Measurements from ENCODE around the gene SLC4A5. TPM values are rescaled to one million over a fixed set of nuclear protein-coding genes. Genes with fewer than 3 reads are reported as not detected.

SLC4A5 gene
- total RNA-seq, 1 donor from 2014 or later = 4.2 TPM

DNA sequence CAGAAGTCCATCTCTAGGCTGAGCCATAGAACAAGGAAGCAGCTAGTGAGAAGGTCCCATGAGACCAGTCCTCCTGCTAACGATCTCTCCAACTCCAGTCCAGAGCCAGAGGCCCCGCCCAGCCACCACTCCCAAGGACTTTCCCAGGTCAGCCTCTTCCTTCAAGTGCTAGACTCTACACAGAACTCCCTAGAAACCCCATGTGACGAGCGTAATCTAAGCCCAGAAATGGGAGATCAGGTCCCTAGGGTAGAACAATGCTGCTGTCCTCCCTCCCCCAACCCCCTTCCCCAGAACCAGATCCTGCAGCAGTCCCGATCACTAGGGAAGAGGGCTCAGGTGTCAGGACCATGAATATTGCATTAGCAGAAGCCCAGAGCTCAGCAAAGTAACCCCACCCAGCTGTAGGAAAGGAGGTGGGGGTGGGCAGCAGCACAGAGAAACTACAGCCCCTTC lies 30.0 kb upstream of the SLC4A5 start:
- intact Hi-C loops (cut with DNase I) = no loop called here
- Histone ChIP-seq H3K27ac (no peak overlapping the region), H3K4me3 (no peak overlapping the region), H3K9me3 (no peaks in the 10 kb centered on the region), H3K4me1 (peaks cover 15% of the 10 kb centered on the region), H3K36me3 (peaks cover 74% of the 10 kb centered on the region), H3K27me3 (ENCODE audit: low read depth) (no peaks in the 10 kb centered on the region)
- TF ChIP-seq, protein P1, sequence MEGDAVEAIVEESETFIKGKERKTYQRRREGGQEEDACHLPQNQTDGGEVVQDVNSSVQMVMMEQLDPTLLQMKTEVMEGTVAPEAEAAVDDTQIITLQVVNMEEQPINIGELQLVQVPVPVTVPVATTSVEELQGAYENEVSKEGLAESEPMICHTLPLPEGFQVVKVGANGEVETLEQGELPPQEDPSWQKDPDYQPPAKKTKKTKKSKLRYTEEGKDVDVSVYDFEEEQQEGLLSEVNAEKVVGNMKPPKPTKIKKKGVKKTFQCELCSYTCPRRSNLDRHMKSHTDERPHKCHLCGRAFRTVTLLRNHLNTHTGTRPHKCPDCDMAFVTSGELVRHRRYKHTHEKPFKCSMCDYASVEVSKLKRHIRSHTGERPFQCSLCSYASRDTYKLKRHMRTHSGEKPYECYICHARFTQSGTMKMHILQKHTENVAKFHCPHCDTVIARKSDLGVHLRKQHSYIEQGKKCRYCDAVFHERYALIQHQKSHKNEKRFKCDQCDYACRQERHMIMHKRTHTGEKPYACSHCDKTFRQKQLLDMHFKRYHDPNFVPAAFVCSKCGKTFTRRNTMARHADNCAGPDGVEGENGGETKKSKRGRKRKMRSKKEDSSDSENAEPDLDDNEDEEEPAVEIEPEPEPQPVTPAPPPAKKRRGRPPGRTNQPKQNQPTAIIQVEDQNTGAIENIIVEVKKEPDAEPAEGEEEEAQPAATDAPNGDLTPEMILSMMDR (IDR thresholded peaks at IDR 0.05) = no peak
- DNase-seq (peak; percentile 75), ATAC-seq (peak; percentile 78 to 84)

DNA sequence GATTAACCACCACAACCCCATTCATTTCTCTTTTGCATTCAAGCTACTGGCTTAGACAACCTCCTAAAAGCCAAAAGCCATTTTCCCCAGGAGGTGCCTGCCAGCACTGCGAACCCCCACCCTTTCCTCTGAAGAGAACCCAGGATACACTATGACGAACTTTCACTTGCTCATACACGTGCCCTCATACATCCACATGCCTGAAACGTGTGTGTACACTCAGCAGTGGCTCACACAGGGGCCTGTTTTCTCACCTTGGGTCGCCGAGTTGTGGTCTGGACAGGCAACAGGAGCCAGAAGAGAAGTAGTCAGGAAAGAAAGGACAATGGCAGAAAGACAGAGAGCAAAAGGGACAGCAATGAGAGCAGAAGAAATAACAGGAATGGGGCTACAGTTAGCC lies 29.5 kb upstream of the SLC4A5 start:
- no peak overlapping the region for H3K27ac ChIP-seq
- peaks cover 76% of the 10 kb centered on the region for H3K36me3 ChIP-seq
- ATAC-seq (no peak), DNase-seq (no peak)
- TF ChIP-seq, protein P1 (IDR thresholded peaks at IDR 0.05) = no peak
- intact Hi-C loops (cut with DNase I) = no loop called here
- H3K4me3 ChIP-seq = no peak overlapping the region
- peaks cover 15% of the 10 kb centered on the region for H3K4me1 ChIP-seq
- H3K27me3 ChIP-seq (ENCODE audit: low read depth) = no peaks in the 10 kb centered on the region
- H3K9me3 ChIP-seq = no peaks in the 10 kb centered on the region

DNA sequence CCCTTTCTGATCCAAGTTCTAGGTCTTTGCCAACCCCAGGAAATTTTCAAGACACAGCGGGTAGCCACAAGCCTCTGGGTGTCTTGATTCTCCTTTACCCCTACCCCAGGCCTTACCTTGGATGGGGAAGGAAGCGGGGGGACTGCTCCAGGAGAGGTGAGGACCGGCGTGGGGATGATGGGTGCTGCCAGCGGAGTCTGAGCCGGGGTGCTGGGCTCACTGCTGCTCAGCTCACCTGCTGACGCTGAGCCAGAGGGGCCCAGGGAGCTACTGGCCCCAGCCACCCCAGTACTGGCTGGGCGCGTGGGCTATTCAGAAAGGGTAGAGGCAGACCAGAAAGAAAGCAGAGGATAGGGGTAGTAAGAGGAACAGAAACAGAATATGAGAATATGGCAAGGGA lies 28.2 kb upstream of the SLC4A5 start:
- peaks cover 76% of the 10 kb centered on the region for H3K36me3 ChIP-seq
- no peak overlapping the region for H3K4me3 ChIP-seq
- no peaks in the 10 kb centered on the region for H3K9me3 ChIP-seq
- peaks cover 15% of the 10 kb centered on the region for H3K4me1 ChIP-seq
- no peaks in the 10 kb centered on the region for H3K27me3 ChIP-seq (ENCODE audit: low read depth)
- ATAC-seq (no peak), DNase-seq (no peak)
- H3K27ac ChIP-seq = no peak overlapping the region
- intact Hi-C loops (cut with DNase I) = no loop called here
- TF ChIP-seq, protein P1 (IDR thresholded peaks at IDR 0.05) = no peak

DNA sequence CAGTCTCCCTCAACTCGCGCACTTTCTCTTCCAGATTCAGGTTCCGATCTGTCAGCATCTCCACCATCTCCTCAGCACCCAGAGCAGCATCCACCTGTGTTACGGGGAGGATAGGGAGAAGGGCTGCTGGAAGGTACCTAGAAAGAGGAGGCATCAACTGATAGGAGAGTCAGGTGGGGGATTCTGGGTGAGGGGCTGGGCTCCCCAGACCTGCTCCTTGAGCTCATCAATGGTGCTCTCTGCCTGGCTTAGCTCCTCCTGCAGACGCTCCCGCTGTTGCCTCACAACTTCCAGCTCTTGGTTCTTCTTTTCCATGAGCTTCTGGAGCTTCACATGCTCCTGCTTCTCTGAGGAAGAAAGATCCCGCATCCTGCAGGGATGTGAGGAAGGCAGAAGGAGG lies 26.8 kb upstream of the SLC4A5 start:
- no peaks in the 10 kb centered on the region for H3K9me3 ChIP-seq
- intact Hi-C loops (cut with DNase I) = no loop called here
- DNase-seq = no peak

DNA sequence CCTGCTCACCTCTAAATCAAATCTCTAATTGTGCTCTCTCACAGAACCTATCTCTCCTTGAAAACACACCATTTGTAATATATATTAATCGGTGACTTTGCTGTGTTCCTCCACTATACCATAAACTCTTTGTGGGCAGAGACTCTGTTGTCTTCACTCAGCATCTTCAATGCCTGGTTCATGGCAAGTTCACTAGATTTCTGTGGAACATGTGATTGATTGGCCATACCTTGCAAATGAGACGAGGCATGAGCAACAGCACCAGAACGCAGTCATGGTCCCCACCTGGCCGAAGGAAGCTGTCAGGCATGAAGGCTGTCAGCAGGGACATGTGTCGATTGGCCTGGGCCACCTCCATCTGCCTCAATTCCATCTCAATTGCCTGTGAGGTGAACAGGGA lies 25.3 kb upstream of the SLC4A5 start:
- no peak overlapping the region for H3K27ac ChIP-seq
- H3K36me3 ChIP-seq = peaks cover 89% of the 10 kb centered on the region
- no peaks in the 10 kb centered on the region for H3K27me3 ChIP-seq (ENCODE audit: low read depth)
- H3K4me3 ChIP-seq = no peak overlapping the region
- intact Hi-C loops (cut with DNase I) = no loop called here
- peaks cover 8% of the 10 kb centered on the region for H3K4me1 ChIP-seq
- TF ChIP-seq, protein P1 (IDR thresholded peaks at IDR 0.05) = no peak
- ATAC-seq (no peak), DNase-seq (no peak)
- no peaks in the 10 kb centered on the region for H3K9me3 ChIP-seq

More for the DNA sequence above, 26.8 kb upstream of the SLC4A5 start:
- Histone ChIP-seq H3K27ac (no peak overlapping the region), H3K27me3 (ENCODE audit: low read depth) (no peaks in the 10 kb centered on the region), H3K36me3 (peaks cover 76% of the 10 kb centered on the region), H3K4me3 (no peak overlapping the region), H3K4me1 (peaks cover 15% of the 10 kb centered on the region)
- no peak for ATAC-seq
- TF ChIP-seq, protein P1 (IDR thresholded peaks at IDR 0.05) = no peak

DNA sequence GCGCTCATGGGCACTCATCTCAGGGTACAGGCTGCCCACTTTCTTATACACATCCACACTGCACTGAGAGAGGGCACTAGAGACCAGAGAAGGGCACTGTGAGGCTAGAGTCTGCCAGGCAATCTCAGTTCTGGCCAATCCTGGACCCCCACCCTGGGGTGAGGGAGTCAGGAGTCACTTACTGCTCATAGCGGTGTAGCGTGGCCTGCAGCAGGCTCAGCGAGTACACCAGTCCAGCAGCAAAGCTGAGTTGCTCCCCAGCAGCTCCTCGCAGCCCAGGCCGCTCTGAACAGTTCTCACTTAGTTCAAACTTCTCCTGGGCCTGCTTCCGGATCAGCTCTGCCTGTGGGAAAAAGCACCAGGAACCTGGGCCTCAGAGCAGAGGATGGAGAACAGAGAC lies 24.6 kb upstream of the SLC4A5 start:
- intact Hi-C loops (cut with DNase I) = no loop called here
- H3K4me3 ChIP-seq = no peak overlapping the region
- H3K9me3 ChIP-seq = no peaks in the 10 kb centered on the region
- no peak for ATAC-seq
- TF ChIP-seq, protein P1 (IDR thresholded peaks at IDR 0.05) = no peak
- no peak overlapping the region for H3K27ac ChIP-seq
- peaks cover 96% of the 10 kb centered on the region for H3K36me3 ChIP-seq
- peaks cover 1% of the 10 kb centered on the region for H3K4me1 ChIP-seq
- H3K27me3 ChIP-seq (ENCODE audit: low read depth) = no peaks in the 10 kb centered on the region
- DNase-seq = no peak
